Measurements from ENCODE around the gene PAF1. TPM values are rescaled to one million over a fixed set of nuclear protein-coding genes. Genes with fewer than 3 reads are reported as not detected.

The PAF1 gene
- total RNA-seq, 1 donor = 45.4 TPM

DNA sequence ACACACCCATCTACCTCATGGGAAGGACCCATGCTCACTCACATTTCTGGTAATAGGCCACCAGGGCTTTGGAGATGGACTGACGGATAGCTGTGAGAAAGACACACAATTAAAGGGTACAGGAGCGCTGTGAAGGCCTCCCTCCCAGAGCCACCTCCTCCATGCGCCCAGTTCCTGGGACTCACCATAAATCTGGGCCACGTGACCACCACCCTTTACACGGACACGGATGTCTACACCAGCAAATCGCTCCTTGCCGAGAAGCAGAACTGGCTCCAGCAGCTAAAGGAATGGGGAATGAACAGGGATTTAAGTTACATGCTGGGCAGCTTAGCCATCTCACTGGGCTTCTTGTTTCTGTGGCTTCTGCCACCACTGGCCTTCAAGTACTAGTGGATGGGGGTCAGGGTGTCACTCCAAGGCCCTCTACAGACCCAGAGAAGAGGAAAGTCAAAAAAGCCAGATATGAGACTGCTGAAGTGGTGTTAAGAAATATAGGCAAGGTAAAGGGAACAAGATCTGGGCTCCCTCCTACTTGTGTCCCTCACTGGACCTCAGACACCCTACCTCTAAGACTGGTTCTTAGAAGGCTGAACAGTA, 42.7 kb upstream of the PAF1 start:
- TF ChIP-seq, protein P1, sequence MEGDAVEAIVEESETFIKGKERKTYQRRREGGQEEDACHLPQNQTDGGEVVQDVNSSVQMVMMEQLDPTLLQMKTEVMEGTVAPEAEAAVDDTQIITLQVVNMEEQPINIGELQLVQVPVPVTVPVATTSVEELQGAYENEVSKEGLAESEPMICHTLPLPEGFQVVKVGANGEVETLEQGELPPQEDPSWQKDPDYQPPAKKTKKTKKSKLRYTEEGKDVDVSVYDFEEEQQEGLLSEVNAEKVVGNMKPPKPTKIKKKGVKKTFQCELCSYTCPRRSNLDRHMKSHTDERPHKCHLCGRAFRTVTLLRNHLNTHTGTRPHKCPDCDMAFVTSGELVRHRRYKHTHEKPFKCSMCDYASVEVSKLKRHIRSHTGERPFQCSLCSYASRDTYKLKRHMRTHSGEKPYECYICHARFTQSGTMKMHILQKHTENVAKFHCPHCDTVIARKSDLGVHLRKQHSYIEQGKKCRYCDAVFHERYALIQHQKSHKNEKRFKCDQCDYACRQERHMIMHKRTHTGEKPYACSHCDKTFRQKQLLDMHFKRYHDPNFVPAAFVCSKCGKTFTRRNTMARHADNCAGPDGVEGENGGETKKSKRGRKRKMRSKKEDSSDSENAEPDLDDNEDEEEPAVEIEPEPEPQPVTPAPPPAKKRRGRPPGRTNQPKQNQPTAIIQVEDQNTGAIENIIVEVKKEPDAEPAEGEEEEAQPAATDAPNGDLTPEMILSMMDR (IDR thresholded peaks at IDR 0.05; ENCODE audit: insufficient read depth, low read length) = no peak
- H3K4me3 ChIP-seq (ENCODE audit: low read depth, low read length) = no peak overlapping the region
- no peak for DNase-seq (ENCODE audit: low read depth)

DNA sequence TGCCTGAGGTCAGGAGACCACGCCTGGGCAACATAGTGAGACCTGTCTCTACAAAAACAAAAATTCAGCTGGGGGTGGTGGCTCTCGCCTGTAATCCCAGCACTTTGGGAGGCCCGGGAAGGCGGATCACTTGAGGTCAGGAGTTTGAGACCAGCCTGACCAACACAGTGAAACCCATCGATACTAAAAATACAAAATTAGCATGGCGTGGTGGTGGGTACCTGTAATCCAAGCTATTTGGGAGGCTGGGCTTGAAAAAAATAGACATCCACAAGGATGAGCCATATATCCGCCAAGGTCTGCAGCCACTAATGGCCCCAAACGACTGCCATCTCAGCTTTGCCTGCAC, 41.7 kb upstream of the PAF1 start:
- DNase-seq (ENCODE audit: low read depth) = no peak
- H3K4me3 ChIP-seq (ENCODE audit: low read depth, low read length) = no peak overlapping the region
- TF ChIP-seq, protein P1 (IDR thresholded peaks at IDR 0.05; ENCODE audit: insufficient read depth, low read length) = no peak

DNA sequence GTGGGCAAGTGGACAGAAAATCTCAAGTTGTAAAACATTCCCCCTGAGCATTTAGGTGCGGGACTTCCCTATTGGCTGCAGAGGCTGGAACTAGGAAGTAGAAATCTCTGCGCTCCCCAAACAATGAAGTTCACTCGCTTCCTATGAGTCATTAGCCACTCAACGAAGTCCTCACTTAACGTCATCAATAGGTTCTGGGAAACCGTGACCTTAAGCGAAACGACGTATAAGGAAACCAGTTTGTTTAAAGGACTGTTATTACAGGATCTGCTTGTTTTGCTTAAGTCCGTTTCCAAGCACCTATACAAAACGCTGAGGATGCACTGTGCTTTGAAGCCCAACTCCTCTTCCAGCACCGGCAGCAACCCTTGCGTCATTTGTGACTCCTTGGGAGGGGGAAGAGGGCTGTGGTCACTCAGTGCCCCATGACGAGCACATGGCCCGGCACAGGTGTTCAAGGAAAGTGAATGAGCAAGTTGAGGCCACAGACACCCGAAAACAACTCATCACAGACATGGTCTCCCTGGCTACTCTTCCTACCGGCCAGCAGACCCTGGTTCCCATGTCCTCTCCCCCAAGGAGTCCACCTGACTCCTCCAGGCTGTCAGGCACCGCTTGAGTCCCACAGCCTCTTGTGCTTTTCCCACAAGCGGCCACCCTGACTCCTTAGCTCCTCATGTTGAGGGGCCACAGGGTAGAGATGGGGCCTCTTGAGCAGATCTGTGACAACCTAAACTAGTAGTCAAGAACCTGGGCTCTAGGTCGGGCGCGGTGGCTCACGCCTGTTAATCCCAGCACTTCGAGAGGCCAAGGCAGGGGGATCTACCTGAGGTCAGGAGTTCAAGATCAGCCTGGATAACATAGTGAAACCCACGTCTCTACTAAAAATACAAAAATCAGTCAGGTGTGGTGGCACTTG, 40.0 kb upstream of the PAF1 start:
- H3K4me3 ChIP-seq (ENCODE audit: low read depth, low read length) = no peak overlapping the region

DNA sequence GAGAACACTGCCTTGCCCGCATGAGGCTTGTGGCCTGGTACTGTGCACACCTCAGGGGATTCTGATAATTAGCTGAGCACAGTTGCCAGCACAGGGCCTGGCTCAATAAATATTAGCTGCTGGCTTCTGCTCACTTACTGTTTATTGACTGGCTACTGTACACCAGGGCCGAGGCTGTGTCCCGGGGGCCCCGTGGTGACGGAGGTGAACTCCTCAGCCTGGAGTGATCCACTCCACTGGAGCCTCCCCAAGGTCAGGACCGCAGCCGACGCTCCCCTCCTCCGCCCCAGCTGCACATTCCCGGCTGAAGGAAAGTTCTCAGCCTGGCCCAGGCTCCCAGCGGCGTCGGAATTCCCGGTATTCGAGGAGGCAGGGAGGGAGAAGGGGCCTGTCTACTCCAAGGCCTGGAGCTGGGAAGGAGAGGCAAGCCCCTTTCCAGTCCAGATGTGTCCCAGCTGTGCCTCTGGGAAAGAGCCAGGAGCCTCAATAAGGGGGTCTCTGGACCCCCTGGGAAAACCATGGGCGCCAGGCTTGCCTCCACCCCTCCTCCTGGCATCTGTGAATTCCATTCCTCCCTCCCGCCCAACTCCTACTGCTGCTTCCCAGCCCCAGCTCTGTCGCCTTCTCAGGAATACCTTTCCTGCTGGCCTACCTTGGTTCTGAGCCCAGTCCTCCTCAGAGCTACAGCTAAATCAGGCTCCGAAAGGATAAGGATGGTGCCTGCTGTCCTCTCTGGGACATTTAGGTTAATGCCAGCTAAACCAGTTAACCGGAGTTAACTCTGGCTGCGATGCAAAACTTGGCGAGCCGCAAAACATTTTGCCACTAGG, 37.6 kb upstream of the PAF1 start:
- peak; percentile 87 for DNase-seq (ENCODE audit: low read depth)
- TF ChIP-seq, protein P1 (IDR thresholded peaks at IDR 0.05; ENCODE audit: insufficient read depth, low read length) = no peak
- no peak overlapping the region for H3K4me3 ChIP-seq (ENCODE audit: low read depth, low read length)

More for the DNA sequence above, 40.0 kb upstream of the PAF1 start:
- TF ChIP-seq, protein P1 (IDR thresholded peaks at IDR 0.05; ENCODE audit: insufficient read depth, low read length) = no peak
- DNase-seq (ENCODE audit: low read depth) = peak; percentile 86

DNA sequence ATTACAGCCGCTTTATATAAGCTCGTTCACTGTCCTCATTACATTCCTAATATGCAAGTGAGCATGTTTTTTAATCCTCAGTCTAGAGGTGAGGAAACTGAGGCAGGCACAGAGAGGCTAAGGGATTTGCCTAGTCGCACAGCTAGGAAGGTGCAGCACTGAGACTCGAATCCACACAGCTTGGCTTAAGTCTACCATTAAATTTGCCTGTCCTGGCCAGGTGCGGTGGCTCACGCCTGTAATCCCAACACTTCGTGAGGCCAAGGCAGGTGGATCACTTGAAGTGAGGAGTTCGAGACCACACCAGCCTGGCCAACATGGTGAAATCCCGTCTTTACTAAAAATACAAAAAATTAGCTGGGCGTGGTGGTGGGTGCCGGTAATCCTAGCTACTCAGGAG, 36.8 kb upstream of the PAF1 start:
- H3K4me3 ChIP-seq (ENCODE audit: low read depth, low read length) = no peak overlapping the region
- TF ChIP-seq, protein P1 (IDR thresholded peaks at IDR 0.05; ENCODE audit: insufficient read depth, low read length) = no peak
- DNase-seq (ENCODE audit: low read depth) = no peak

DNA sequence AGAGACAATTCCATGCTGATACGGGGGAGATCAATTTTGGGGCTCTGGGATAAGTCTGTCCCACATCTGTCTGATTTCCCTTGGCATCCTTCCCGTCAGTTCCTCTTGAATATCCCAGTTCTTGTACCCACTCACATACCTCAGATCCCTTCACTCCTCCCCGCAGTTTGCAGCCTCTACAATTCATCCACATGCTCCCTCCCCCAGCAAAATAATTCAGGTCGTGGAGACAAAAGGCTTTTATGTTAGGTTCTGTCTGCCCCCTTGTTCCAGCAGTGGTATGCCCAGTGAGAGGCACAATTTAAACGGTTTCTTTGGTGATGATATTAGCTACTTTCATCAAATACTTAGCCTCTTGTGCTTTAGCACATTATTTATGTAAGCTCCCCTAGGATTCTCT, 35.3 kb upstream of the PAF1 start:
- H3K4me3 ChIP-seq (ENCODE audit: low read depth, low read length) = no peak overlapping the region
- no peak for DNase-seq (ENCODE audit: low read depth)
- TF ChIP-seq, protein P1 (IDR thresholded peaks at IDR 0.05; ENCODE audit: insufficient read depth, low read length) = no peak
